ENCODE results near the gene ELL. TPM values are rescaled to one million over a fixed set of nuclear protein-coding genes. Genes with fewer than 3 reads are reported as not detected.

The ELL gene
- total RNA-seq, 1 experiment from 2014 or later, result 14.6 TPM

DNA sequence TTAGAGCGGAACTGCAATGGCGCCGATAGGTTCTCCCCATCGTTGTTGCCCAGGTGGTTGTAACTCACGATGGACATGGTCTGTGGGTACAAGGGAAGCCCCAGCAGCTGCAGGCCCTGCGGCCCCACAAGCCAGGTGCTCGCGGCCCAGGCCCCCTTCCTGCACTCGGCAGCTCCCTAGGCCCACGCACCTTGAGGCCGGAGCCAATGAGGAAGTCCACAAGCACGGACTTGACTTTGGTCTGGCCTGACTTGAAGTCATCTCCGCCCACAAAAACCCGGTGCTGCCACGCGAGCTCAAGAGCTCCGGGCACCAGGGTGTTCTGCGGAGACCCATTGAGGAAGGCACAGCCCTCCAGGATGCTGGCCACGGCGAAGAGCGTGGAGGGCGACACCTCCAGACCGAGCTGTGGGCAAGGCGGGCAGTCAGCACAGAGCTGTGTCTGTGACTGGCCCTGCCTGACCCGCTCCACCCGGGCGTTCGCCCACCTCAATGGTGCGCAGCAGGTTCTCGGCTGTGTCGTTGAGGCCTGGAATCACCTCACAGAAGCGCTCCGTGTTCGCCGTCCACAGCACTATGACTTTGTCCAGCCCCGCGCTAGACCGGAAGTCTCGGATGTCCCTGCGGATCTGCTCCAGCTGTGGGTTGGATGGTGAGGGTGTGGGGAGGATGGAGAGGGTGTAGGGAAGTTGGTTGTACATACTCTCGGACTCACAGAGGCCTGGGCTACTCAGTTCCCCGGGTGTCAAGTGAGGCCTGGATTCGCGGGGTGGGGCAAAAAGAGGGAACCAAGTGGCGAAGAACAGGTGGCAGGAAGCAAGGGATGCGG is 85.8 kb downstream of the ELL start:
- ChIA-PET CTCF (no interaction called here), POLR2A (ENCODE audit: unreplicated experiment) (no interaction called here)
- no peaks in the 10 kb centered on the region; the same call in 1 of the 2 replicates for H3K36me3 ChIP-seq (ENCODE audit: low read depth)
- intact Hi-C loops (cut with micrococcal nuclease; ENCODE audit: unreplicated experiment), result no loop called here
- peak overlapping the region; percentile 74; the same call in 1 of the 2 replicates for H3K4me3 ChIP-seq
- H3K27me3 ChIP-seq (ENCODE audit: insufficient read depth, low read depth), result no peaks in the 10 kb centered on the region
- peak overlapping the region; percentile 80 for H3K4me2 ChIP-seq
- peaks cover 5% of the 10 kb centered on the region; the same call in 1 of the 2 replicates for H4K20me1 ChIP-seq (ENCODE audit: insufficient read depth)
- peaks cover 8% of the 10 kb centered on the region; the same call in 1 of the 2 replicates for H3K79me2 ChIP-seq (ENCODE audit: low read depth)
- TF ChIP-seq EZH2 (IDR thresholded peaks at IDR 0.05; ENCODE audit: low read depth), result no peak
- TF ChIP-seq, protein P1, sequence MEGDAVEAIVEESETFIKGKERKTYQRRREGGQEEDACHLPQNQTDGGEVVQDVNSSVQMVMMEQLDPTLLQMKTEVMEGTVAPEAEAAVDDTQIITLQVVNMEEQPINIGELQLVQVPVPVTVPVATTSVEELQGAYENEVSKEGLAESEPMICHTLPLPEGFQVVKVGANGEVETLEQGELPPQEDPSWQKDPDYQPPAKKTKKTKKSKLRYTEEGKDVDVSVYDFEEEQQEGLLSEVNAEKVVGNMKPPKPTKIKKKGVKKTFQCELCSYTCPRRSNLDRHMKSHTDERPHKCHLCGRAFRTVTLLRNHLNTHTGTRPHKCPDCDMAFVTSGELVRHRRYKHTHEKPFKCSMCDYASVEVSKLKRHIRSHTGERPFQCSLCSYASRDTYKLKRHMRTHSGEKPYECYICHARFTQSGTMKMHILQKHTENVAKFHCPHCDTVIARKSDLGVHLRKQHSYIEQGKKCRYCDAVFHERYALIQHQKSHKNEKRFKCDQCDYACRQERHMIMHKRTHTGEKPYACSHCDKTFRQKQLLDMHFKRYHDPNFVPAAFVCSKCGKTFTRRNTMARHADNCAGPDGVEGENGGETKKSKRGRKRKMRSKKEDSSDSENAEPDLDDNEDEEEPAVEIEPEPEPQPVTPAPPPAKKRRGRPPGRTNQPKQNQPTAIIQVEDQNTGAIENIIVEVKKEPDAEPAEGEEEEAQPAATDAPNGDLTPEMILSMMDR (conservative IDR thresholded peaks at IDR 0.05), result no peak
- peaks cover 63% of the 10 kb centered on the region for H3F3A ChIP-seq (ENCODE audit: insufficient read depth, low read depth)
- TSS peak; percentile 25 for BruUV-seq (replicated peaks)
- H2AFZ ChIP-seq, result no peak overlapping the region
- H3K9me3 ChIP-seq (ENCODE audit: insufficient read depth, low read depth), result no peaks in the 10 kb centered on the region
- H3K27ac ChIP-seq, result no peak overlapping the region
- no peak for DNase-seq
- H3K9me2 ChIP-seq (ENCODE audit: insufficient read depth), result no peaks in the 10 kb centered on the region
- peaks cover 22% of the 10 kb centered on the region for H3K4me1 ChIP-seq (replicated peaks; ENCODE audit: insufficient read depth)

DNA sequence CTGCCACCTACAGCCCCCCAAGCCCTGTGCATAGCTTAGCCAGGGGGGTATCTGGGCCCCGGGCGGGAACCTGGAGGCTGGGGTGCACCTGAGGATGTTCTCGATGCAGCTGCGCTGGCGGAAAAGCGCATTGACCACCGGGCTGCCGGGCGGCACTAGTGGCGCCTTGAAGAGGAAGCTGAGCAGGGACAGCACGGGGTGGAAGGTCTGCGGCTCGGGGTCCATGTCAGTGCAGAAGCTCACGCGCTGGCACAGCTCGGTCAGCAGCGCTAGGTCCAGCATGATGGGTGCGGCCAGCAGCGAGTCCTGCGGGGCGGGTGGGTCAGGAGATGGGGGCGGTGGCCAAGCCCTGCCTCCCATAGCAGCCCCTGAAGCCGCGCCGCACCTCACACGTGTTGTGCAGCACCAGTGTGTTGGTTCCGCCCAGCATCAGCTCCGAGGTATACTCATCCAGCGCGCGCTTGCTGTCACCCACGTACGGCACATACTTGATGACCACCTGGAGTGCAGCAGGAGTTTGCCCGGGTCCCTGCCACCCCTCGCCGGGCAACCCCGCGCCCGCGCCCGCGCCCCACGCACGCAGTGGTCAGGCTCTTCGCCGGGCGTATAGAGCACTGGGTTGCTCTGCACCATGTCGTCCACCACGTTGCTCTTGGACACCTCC is 86.6 kb downstream of the ELL start:
- POLR2A ChIA-PET (ENCODE audit: unreplicated experiment), result interaction anchor here (0.7 kb wide), 1 partner anchor 1684 kb away, joined by 7 read pairs; no protein-coding TSS in a partner anchor
- Histone ChIP-seq H3K9me3 (ENCODE audit: insufficient read depth, low read depth) (no peaks in the 10 kb centered on the region), H3K9me2 (ENCODE audit: insufficient read depth) (no peaks in the 10 kb centered on the region), H4K20me1 (ENCODE audit: insufficient read depth) (peaks cover 5% of the 10 kb centered on the region; the same call in 1 of the 2 replicates), H3K4me3 (no peak overlapping the region), H3K79me2 (ENCODE audit: low read depth) (peaks cover 8% of the 10 kb centered on the region; the same call in 1 of the 2 replicates), H3K27ac (no peak overlapping the region), H3K4me1 (replicated peaks; ENCODE audit: insufficient read depth) (peaks cover 22% of the 10 kb centered on the region), H3K4me2 (no peak overlapping the region), H3K27me3 (ENCODE audit: insufficient read depth, low read depth) (no peaks in the 10 kb centered on the region), H2AFZ (no peak overlapping the region), H3K36me3 (ENCODE audit: low read depth) (no peaks in the 10 kb centered on the region; the same call in 1 of the 2 replicates), H3F3A (ENCODE audit: insufficient read depth, low read depth) (peaks cover 56% of the 10 kb centered on the region)
- TF ChIP-seq EZH2 (IDR thresholded peaks at IDR 0.05; ENCODE audit: low read depth), result no peak
- TF ChIP-seq, protein P1 (conservative IDR thresholded peaks at IDR 0.05), result no peak
- DNase-seq, result no peak
- CTCF ChIA-PET, result no interaction called here
- intact Hi-C loops (cut with micrococcal nuclease; ENCODE audit: unreplicated experiment), result no loop called here
- BruUV-seq (replicated peaks), result no TSS peak

DNA sequence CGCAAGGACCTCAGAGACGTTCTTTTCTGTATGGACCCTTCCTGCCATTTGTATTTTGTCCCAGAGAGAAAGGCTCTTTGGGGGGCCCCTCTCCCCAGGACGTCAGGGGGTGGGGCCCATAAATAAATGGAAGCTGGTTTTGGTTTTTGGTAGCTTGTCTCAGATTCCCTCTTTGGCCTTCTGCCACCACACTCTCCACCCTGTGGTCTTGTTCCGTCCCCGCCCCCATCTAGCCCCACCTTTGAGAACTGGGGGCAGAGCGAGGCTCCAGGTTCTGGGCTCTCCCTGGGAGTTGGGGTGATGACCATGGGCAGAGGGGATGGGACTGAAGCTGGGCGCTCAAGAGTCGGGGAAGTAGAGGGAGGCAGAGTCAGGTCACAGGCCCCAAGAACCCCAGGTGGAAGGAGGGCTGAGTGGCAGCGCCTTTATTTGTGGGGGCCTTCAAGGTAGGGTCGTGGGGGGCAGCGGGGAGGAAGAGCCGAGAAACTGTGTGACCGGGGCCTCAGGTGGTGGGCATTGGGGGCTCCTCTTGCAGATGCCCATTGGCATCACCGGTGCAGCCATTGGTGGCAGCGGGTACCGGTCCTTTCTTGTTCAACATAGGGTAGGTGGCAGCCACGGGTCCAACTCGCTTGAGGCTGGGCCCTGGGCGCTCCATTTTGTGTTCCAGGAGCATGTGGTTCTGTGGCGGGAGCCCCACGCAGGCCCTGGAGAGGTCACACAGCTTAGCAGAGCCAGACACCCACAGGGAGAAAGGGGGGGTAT is 87.3 kb downstream of the ELL start:
- CTCF ChIA-PET, result no interaction called here
- no peak overlapping the region for H3K4me3 ChIP-seq
- no peaks in the 10 kb centered on the region; the same call in 1 of the 2 replicates for H3K36me3 ChIP-seq (ENCODE audit: low read depth)
- peaks cover 5% of the 10 kb centered on the region; the same call in 1 of the 2 replicates for H4K20me1 ChIP-seq (ENCODE audit: insufficient read depth)
- H3K79me2 ChIP-seq (ENCODE audit: low read depth), result peaks cover 8% of the 10 kb centered on the region; the same call in 1 of the 2 replicates
- DNase-seq, result no peak
- H2AFZ ChIP-seq, result no peak overlapping the region
- no TSS peak for BruUV-seq (replicated peaks)
- POLR2A ChIA-PET (ENCODE audit: unreplicated experiment), result interaction anchor here (0.7 kb wide), 1 partner anchor 1684 kb away, joined by 7 read pairs; no protein-coding TSS in a partner anchor
- TF ChIP-seq, protein P1 (conservative IDR thresholded peaks at IDR 0.05), result no peak
- TF ChIP-seq EZH2 (IDR thresholded peaks at IDR 0.05; ENCODE audit: low read depth), result no peak
- intact Hi-C loops (cut with micrococcal nuclease; ENCODE audit: unreplicated experiment), result no loop called here
- no peaks in the 10 kb centered on the region for H3K9me3 ChIP-seq (ENCODE audit: insufficient read depth, low read depth)
- no peaks in the 10 kb centered on the region for H3K9me2 ChIP-seq (ENCODE audit: insufficient read depth)
- peaks cover 22% of the 10 kb centered on the region for H3K4me1 ChIP-seq (replicated peaks; ENCODE audit: insufficient read depth)
- no peak overlapping the region for H3K4me2 ChIP-seq
- H3K27me3 ChIP-seq (ENCODE audit: insufficient read depth, low read depth), result no peaks in the 10 kb centered on the region
- no peak overlapping the region for H3K27ac ChIP-seq
- H3F3A ChIP-seq (ENCODE audit: insufficient read depth, low read depth), result peaks cover 49% of the 10 kb centered on the region
